ENCODE results near the gene C15orf39.
"Not testable (repeated sequence)": the region's sequence is repeated elsewhere in the genome, so short reads cannot be mapped to it uniquely, and the experiment has no call there.

Gene C15orf39

DNA sequence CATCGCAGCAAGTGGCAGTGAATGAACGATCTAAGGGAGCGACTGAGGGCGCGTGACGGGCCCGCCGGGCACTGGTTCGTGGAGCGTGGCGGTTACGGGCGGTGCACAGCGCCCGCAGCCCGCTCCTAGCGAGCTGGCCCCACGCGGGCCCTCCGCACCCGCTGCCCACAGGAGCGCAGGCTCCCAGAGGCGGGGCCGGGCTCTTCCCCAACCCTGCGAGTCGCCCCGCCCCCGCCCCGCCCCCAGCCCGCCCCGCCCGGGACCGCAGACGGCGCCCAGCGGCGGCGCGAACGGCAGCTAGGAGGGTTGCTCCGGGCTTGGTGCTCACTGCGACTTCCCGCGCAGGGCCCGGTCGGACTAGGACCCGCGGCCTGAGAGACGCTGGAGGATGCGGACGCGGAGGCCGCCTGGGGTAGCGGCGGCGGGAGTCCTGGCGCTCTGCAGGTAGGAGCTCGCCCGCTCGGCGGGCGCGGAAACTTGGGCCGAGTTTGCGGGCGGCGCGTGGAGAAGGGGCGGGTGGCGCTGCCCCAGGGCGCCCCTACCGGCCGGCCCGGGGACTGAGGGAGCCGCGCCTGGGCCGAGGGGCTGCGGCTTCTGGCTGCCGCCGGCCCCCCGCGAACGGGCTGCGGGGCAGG, at the start of gene C15orf39:
TSS of gene C15orf39 (plus strand) at position 267 of the 635 bp plus-strand sequence. CDS start 4,167 bp downstream, outside the sequence.
- peak within 1 kb of the TSS; percentile 96 for H3K27ac ChIP-seq
- no peak for DNase-seq (ENCODE audit: low read depth, low spot score)

DNA sequence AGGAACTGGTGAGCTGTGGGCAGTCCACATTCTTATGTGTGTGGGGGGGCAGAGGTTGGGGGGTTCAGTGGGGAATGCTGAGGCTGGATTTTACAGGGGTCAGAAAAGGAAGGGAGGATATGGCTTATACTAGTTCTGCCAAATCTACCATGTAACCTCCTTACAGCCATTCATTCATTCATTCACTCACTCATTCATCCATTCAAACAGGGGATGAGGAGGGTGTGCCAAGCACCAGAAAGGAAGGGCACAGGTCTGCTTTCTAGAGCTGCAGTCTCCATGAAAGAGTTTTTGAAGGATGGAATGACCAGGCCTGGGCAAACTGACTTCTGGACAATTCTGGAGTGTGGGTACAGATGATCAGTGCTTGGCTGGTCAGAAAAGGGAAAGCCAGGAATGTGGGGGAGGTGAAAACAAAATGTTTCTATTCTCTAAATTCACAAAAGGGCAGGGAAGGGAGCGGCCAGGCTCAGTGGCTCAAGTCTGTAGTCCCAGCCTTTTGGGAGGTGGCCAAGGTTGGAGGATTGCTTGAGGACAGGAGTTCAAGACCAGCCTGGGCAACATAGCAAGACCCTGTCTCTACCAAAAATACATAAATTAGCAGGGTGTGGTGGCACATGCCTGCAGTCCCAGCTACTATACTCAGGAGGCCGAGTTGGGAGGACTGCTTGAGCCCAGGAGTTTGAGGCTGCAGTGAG, 49.2 kb upstream of the C15orf39 start:
- no peak for DNase-seq (ENCODE audit: low read depth, low spot score)
- H3K27ac ChIP-seq, result no peak overlapping the region

DNA sequence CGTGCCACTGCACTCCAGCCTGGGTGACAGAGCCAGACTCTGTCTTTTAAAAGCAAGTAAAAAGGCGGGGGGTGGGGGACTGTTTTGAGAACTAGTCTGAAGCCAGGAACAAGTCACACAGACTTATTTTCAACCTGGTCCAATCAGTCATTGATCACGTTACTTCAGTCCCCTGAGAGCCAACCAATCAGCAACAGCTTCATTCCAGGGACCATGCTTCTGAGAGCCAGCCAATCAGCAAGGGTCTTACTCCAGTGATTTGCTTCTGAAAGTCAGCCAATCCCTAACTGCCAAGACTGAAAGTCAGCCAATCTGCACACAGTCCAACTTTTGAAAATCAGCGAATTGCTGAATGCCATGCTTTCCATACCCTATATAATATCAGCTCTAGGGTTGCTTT, 48.6 kb upstream of the C15orf39 start:
- no peak for DNase-seq (ENCODE audit: low read depth, low spot score)
- no peak overlapping the region for H3K27ac ChIP-seq

DNA sequence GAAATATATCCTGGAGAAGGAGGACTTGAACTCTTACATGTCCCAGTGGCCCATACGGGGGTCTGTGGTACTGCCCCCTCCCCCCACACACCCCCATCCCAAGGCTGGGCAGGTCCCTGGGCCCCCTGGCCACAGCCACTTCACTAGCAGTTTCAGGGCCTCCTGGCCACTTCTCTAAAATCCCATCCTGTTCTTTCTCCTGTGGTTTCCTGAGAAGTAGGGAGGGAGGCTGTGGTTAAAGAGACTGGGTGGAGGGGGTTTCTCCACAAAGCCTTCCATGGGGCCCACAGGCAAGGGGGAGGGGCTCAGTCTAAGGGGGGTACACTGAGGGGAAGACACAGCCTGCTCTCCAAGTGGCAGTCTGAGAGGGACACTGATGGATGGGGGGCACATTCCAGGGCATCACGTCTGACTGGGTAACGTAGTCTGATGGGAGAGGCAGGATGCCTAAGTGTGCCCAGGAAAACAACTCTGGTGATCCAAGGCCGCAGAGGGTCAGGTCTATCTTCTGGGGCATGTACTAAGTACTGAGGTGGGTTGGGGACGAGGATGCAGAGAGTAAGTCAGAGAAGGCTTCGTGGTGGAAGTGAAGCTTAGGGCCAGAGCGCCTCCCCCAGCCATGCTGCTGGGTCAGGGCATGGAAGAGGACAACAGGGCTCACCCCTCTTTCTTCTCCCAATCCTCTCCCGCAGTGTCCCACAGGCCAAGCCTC, 48.0 kb upstream of the C15orf39 start:
- DNase-seq (ENCODE audit: low read depth, low spot score), result no peak
- no peak overlapping the region for H3K27ac ChIP-seq

DNA sequence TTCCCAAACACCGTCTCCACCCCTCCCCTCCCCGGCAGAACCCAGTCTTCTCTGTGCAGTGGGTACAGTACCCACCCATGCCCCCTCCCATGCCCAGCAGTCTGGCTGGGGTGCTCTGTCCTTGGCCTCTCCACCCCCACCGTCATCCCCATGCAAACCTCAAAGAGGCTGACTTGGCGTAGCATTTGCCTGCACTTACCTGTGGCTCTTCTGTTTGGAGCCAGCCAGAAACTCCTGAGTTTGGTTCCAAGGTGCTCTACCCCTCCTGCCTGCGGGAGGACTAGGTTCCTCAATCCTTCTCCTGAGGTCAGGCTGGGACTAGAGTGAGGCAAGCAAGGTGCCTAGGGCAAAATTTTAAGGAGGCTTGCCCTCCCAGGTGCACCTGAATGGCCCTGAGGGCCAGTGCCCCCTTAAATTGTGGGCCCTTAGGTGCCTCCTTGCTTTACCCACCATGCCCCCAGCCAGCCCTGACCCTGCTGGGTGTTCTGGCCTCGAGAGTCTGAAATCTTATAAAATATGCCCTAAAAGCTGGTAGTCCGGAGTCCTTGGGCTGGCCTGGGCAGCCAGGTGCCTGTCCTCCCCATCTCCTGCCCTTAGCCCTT, 47.1 kb upstream of the C15orf39 start:
- DNase-seq (ENCODE audit: low read depth, low spot score), result no peak
- no peak overlapping the region for H3K27ac ChIP-seq

DNA sequence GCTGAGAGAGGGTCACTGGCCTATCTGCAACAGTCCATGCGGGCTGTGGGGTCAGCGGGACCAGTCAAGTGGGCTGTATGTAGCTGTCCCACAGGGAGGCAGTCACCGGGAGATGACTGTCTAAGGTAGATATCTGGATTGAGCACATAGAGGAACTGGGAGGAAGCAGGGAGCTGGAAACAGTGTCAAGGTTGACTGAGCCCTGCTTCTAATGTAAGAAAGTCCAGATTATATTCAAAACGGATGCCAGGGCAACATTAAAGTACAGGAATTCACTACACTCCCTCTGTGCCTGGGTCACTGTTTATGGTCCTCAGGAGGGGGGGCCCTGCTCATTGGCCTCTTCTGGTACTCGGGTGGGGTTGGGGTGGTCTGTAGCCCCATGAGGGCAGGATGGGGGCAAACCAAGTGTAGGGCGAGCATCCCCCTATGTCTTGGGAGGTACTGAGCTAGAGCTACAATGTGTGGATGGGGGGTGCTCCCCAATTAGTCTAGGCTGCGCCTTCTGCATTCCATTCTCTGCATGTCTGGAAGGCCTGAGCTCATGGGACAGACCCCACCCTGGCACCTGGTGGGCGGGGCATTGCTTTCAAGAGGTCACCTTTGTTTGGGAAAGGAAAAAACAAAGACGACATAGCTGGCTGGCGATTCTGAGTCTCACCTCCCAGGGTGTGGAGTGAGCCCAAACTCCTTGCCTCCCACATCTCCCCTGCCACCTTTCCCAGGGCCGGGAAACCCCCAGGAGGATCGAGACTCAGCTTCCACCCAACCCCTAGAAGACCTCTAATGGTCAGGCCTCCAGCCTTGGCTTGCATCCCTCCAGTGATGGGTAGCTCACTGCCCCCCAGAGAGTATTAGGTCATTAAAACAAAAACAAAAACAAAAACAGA, 45.1 kb upstream of the C15orf39 start:
- DNase-seq (ENCODE audit: low read depth, low spot score), result no peak
- no peak overlapping the region for H3K27ac ChIP-seq

DNA sequence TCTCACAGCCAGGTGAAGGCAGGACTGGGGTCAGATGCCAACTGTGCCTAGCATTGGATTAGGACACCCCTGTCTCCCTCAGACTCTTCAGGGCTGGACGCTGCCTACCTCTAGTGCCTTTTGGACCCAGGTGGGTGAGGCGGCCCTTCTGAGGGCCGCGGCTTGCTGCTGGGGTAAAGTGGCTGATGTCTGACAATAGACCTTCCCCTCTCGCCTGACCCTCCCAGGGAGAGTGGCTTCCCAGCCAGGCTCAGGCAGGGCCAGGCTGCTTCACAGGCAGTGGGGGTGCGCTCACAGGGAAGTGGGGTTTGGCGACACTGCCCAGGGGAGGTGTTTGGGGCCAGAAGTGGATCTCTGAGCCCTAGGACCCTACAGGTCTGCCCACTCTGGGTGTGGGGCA, 43.3 kb upstream of the C15orf39 start:
- no peak overlapping the region for H3K27ac ChIP-seq
- no peak for DNase-seq (ENCODE audit: low read depth, low spot score)

DNA sequence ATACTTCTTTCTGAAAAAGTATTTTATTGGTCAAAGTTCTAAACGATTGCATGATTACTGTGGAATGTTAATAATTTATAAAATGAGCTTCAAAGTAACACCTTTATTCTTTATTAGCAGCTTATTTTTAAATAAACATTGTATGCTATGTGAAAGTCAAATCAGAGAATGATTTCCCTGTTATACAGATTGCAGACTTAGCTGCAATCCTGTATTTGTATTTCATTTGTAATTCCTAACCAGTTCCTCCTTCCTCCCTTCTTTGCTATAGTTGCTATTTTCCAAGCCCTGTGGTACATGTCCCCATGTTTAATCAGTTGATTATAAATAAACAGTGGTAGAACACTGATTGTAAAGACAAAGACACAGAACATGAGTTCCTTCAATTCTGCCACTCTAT, 42.4 kb upstream of the C15orf39 start:
- H3K27ac ChIP-seq, result no peak overlapping the region
- no peak for DNase-seq (ENCODE audit: low read depth, low spot score)

DNA sequence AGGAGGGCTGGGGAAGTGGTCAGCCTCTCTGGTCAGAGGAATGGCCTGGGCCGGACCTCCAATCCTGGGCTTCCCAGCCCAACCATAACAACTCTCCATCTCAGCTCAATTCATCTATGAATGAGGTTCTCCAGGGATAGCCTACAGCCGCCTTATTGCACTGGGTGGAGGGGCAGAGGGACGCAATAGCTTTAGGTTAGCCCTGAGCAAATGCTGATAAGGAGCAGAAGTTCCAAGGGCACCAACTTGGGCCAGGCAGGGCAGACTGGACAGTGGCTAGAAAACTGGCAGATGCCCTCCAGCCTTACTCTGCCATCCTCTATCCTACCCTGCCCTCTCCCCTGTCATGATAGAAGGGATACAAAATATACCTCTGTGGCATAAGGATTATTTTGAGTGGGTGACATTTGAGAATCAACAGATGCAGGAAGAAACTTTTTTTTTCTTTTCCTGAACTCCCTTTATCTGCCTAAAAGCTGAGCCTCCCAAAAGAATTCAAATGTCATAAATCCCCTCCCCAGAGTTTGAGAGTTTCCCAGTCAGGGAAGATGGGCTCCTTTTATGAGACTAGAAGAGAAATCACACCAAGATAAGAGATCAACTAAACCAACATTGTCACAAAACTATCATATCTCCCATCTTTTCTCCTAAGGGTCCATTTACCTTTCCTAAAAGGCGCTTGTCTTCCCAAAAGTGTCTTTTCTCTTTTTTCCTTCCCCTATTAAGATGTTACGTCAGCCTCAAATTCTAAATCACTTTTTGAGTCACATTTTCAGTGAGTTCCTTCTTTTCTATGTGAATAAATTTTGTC, 40.4 kb upstream of the C15orf39 start:
- DNase-seq (ENCODE audit: low read depth, low spot score), result no peak

DNA sequence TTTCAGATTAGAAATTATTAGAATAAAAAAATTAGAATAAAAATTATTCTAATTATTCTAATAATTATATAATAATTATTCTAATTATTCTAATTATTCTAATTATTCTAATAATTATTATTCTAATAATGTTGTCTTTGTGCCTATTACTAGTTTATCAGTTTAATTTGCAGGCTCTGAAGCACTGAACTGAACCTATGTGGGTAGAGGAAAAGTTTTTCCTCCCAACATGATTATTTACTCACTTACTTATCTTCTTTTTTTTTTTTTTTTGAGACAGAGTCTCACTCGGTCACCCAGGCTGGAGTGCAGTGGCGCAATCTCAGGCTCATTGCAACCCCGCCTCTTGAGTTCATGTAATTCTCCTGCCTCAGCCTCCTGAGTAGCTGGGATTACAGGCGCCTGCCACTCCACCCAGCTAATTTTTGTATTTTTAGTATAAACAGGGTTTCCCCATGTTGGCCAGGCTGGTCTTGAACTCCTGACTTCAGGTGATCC, 39.7 kb upstream of the C15orf39 start:
- DNase-seq (ENCODE audit: low read depth, low spot score), result no peak
- no peak overlapping the region for H3K27ac ChIP-seq

More for the DNA sequence above, 40.4 kb upstream of the C15orf39 start:
- no peak overlapping the region for H3K27ac ChIP-seq

DNA sequence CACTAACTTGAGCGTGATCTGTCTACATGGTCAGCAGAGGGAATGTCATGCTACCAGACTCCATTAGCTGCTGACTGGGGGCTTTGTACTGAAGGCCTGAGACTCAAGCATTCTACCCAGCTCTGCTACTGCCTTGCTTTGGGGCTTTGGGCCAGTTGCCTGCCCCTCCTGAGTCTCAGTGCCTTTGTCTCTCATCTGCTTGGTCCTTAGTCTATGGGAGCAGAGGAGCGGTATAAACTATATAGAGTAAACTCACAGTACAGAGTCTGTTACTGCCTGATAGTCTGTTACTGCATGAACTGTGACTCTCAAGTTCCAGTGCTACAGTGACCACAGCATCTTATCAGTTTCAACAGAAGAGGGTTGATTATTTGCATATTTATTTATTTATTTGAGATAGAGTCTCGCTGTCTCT, 38.5 kb upstream of the C15orf39 start:
- DNase-seq (ENCODE audit: low read depth, low spot score), result no peak
- H3K27ac ChIP-seq, result no peak overlapping the region

DNA sequence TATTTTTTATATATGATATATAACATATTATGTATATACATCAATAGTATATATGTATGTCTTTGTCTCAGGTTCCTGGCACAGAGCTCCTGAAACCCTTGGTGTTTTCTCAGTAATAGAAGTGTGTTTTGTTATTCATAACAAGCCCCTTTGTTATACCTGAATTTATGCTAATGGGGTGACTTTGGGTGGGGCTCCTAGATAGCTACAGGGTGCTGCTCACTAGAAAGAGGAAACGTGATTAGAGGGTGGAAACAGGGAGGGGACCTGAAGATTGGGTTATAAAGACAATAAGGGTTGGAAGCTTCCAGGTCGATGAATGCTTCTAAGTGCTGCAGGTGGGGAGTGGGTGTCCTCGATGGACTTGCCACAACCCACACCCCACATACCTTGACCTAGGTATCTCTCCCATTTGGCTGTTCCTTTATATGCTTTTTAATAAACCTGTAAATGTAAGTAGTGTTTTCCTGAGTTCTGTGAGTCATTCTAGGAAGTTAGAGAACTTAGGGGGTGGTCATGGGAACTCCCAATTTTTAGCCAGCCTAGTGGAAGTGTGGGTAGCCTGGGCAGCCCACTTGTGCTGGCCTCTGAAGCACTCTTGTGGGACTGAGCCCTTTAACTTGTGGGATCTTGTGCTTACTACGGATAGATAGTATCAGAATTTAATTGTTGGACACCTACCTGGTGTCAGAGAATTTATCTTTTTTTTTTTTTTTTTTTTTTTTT, 36.9 kb upstream of the C15orf39 start:
- H3K27ac ChIP-seq, result no peak overlapping the region
- DNase-seq (ENCODE audit: low read depth, low spot score), result no peak

DNA sequence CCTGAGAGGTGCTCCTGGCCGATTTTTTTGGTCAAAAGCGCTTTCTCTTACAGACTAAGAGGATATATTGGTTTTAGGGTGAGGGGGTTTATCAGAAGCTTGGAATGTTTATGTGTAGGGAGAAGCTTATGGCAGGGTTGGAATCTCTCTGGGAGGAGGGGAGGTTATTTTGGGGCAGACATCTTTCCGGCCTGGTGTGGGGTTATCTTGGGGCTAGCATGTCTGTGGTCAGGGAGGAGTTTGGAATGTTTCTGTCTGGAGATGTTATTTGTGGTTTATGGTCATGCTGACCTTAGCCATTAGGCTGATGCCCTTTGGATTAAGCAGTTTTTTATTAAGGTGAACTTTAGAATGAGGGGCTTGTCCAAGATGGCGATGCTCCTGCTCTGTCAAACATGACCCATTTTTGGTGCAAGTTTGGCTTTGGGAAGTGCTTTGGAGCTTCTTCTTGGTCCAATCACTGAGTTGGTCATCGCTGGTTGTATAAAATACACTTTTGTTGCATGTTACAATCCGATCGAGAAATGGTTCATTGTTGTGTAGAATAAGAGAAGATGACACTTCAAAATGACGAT, 35.1 kb upstream of the C15orf39 start:
- H3K27ac ChIP-seq, result peak overlapping the region; percentile 84
- not testable (repeated sequence) for DNase-seq (ENCODE audit: low read depth, low spot score)

DNA sequence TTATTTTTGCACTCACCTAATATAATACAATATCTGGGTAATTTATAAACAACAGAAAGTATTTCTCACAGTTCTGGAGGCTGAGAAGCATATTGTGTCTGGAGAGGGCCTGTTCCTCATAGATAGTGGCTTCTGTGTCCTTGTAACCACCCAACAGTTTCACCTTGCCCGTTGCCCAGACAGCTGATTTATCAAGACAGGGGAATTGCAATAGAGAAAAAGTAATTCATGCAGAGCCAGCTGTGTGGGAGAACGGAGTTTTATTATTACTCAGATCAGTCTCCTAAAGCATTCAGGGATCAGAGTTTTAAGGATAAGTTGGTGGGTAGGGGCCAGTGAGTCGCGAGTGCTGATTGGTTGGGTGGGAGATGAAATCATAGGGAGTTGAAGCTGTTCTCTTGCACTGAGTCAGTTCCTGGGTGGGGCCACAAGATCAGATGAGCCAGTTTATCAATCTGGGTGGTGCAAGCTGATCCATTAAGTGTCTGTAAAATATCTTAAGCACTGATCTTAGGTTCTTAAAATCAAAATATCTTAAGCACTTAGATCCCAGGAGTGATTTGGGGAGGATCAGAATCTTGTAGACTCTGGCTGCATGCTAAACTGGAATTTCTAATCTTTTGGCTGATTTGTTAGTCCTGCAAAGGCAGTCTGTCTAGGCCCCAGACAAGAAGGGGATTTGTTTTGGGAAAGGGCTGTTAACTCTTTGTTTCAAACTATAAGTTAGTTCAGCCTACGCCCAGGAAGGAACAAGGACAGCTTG, 33.9 kb upstream of the C15orf39 start:
- peak overlapping the region; percentile 84 for H3K27ac ChIP-seq
- peak; percentile 52 for DNase-seq (ENCODE audit: low read depth, low spot score)

DNA sequence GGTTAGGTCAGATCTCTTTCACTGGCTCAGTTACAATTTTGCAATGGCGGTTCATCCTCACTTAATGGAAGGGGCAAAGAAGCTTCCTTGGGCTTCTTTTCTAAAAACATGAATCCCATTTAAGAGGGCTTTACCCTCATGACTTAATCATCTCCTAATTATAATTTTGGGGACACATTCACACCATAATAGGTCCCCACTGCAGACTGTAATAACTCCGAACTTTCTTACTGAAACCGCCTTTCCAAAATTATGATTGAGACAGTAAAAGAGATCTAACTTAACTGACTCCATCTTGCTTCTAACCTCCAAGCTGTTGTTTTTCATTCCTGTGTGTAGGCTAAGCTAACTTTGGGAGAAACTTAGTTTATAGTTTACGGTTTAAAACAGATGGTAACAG, 33.3 kb upstream of the C15orf39 start:
- DNase-seq (ENCODE audit: low read depth, low spot score), result no peak
- H3K27ac ChIP-seq, result peak overlapping the region; percentile 84

DNA sequence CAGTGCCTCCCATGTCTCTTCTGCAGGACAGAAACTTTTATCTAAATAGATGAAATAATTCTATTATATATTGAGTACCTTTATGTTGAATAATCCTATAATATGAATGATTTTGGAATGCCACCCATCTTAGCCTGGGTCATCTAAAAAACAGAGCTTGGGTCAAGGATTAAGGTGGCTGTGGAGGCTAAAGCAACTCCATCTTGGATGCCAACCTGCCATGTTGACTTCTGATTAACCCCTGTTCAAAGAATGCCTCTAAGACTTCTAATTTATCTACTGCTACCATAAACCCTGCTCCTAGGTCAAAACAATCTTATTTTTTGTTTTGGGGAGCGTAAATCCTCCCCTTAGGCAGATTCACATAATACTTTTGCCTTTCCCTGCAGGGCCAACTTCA, 31.5 kb upstream of the C15orf39 start:
- DNase-seq (ENCODE audit: low read depth, low spot score), result no peak
- peak overlapping the region; percentile 84 for H3K27ac ChIP-seq

DNA sequence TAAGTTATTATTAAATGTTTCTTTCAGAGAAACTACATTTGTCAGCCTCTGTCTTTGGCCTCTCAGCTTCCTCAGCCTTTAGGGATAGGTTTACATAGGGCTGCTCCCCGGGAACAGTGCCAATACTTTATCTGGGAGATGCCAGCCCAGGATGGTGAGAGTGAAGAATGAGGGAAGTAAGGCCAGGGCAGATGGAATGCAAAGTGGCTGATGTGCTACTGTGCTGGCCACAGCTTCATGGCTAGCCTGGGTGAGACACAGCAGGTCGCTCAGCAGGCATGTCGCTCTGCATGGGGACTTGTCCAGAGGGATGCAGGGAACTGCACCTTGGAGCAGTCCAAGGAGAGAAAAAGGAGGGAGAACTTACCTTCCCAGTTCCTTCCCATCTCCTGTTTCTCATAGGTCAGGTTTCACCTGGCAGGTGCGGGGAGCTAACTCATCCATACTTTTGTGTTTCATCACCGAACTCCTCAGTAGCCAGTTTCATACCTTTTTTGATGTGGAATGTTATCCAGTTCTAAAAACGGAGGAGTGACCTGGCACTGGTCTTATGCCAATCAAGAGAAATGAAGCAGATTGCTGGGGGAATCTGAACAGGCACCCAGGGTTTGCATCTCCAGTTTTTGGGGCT, 30.9 kb upstream of the C15orf39 start:
- peak overlapping the region; percentile 84 for H3K27ac ChIP-seq
- DNase-seq (ENCODE audit: low read depth, low spot score), result no peak
